ENCODE data around the gene FCGR2B.

GRCh38 chr1:161722406-161722805 lies 59.5 kb downstream of the FCGR2B start:
- TF ChIP-seq POLR2AphosphoS5 (IDR thresholded peaks at IDR 0.05; ENCODE audit: insufficient read depth, low read depth, low read length) (no peak), CTCF (IDR thresholded peaks at IDR 0.05; ENCODE audit: extremely low read depth in 1 of 2, insufficient read depth in 1 of 2, low read depth in 1 of 2, low read length in 2 of 2) (no peak), POLR2A (IDR thresholded peaks at IDR 0.05; ENCODE audit: low read depth, low read length) (no peak), MAX (IDR thresholded peaks at IDR 0.05; ENCODE audit: insufficient read depth, insufficient read length) (no peak), MYC (IDR thresholded peaks at IDR 0.05; ENCODE audit: low read depth, low read length) (no peak), GATA2 (IDR thresholded peaks at IDR 0.05; ENCODE audit: insufficient read depth, insufficient read length, low read depth, low read length) (no peak), EZH2 (IDR thresholded peaks at IDR 0.05; ENCODE audit: borderline replicate concordance, low read depth, low read length, severe bottlenecking) (no peak)

Data from endothelial cell of umbilical vein (primary cell).